Stimulated activated CD4-positive, alpha-beta T cell treated with anti-CD3 and anti-CD28 coated beads, Interleukin-2, amount 100 ng/mL, for 48 hours (primary cell): ENCODE results near the gene OXT.

ENCODE experiments used
- DNase-seq, 2 donors: peaks; one replicate each; pipeline ENCODE4 v3.0.0-alpha.2; 2020

The OXT gene

GRCh38 chr20:3088031-3088430, 16.6 kb downstream of the OXT start:
- no peak for DNase-seq

GRCh38 chr20:3090565-3090964, 19.1 kb downstream of the OXT start:
- no peak for DNase-seq

DNA sequence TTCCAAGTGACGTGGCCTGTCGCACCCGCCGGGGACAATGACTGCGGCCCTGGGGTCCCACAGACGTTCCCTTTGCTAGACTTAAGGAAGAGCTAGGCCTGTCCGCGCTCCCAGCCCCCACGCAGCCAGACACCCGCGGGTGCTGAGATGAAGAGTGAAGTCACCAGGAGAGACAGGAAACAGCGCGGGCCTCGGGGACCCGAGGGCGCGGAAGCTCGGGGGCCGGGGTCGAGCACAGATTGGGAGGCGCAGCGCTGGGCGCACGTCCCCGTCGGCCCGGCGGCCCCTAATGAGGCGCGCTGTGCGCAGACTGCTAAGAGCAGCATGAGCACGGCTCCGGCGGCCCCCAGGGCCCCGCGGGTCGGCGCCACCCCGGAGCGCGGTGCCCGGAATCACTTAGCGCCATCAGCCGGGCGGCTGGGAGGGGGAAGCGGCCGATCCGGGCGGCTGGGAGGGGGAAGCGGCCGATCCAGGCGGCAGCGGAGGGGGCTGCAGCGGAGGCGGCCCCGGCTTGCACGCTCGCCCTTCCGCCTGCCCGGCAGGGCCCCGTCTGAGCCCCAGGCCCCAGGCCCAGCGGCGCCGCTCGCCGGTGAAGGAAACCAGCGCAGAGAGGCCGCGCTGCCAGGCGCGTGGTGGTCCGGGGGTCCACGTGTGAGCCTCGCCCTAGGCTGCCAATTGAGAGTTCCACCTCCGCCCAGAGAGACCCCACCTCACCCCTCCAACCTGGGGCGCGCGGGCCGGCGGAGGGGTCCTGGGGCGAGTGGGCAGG, 21.4 kb downstream of the OXT start:
- peak in 1 of 2 donors; percentile 34 for DNase-seq

DNA sequence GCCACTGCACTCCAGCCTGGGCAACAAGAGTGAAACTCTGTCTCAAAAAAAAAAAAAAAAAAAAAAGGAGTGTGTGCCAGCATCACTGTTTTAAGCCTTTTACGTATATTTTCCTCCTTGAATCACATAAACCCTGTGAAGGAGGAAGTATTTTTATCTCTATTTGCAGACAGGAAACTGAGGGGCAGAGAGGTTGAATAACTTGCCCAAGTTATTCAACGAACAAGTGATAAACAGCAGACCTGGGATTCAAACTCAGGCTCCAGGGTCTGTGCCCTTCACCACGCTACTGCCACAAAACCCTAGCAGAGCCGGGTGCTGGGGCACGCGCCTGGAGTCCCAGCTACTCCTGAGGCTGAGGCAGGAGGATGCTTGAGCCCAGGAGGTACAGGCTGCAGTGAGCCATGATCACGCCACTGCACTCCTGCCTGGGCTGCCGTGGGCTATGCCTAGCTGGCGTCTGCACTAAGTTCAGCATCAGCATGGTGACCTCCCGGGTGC, 22.5 kb downstream of the OXT start:
- no peak for DNase-seq

DNA sequence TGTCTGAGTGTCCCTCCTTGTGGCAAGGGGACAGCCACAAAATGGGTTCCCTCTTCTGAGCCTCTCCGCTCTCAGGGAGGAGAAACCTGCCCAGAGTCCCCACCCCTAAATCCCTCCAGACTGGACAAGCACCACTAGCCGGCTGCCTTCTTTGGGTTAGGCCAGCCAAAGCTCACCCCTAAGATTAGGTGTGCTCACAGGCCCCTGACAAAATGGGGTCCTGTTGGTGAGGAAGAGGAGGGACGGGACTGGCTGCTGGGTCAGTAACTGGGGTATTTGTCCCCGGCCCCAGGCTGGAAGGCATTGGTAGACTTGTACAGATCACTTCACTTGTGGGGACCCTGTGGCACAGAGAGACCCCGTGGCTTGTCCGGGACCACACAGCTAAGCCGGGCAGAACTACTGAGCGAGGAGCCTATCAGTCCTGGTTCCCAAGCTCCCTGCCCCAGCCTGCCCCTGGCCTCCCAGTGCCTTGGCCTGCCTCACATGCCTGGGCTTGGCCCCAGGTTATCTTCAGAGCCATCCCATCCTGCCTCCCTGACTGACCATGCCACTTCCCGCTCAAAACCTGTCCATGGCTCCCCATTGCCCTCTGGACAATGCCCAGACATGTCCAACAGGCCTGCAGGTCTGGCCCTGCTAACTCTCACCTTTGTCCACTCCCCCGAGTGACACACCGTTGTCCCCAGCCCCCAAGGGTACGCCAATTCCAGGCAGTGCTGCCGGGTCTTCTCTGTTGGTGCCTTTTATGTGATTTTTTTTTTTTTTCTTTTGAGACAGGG, 23.6 kb downstream of the OXT start:
- no peak for DNase-seq

DNA sequence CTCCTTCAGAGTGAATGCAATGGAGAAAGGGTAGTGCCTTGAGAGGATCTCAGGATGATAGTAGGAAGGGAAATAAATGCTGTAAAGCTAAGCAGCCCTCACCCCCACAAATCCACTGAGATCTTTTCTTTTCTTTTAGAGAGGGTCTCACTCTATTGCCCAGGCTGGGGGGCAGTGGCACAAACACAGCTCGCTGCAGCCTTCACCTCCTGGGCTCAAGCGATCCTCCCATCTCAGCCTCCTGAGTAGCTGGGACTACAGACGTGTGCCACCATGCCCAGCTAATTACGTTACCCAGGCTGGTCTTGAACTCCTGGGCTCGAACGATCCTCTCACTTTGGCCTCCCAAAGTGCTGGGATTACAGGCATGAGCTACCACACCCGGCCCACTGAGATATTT, 29.1 kb downstream of the OXT start:
- DNase-seq = no peak

- DNase-seq = no peak
Measured at GRCh38 chr20:3101251-3101650, 29.8 kb downstream of the OXT start.

DNA sequence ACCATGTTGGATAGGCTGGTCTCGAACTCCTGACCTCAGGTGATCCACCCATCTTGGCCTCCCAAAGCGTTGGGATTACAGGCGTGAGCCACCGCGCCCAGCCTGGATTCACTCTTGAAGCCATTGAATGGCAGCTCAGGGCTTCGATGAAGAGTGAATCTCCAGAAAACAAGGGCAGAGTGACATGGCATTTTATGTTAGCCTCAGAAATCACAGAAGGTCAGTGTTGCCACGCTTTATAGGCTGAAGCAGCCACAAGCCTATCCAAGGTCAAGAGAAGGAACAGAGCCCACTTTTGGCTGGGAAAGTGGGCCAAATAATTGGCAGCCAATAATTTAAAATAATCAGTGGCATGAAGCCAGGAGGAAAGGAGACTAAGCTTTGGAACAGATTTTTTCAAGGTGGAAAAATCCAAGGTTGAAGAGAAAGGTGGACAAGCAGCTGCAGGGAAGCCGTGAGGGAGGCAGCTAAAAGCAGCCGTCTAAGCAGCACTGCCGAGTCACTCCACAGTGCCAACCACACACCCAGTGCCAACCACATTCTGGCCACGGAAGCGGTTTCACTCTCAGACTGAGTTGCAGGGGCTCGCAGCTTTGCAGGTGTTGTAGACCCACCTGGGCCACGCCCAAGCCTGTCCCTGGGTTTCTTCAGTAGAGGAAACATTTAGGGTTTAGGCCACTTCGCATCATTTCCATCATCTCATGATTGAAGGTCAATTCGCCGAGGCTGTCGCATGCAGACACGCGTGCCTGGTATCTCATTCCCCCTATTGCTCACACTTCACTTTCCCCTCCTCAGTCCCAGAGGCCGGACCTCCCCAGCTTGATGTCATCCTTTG, 30.5 kb downstream of the OXT start:
- DNase-seq = peak; percentile 50 to 57

- no peak for DNase-seq
Measured at GRCh38 chr20:3102575-3103368, 31.4 kb downstream of the OXT start.

DNA sequence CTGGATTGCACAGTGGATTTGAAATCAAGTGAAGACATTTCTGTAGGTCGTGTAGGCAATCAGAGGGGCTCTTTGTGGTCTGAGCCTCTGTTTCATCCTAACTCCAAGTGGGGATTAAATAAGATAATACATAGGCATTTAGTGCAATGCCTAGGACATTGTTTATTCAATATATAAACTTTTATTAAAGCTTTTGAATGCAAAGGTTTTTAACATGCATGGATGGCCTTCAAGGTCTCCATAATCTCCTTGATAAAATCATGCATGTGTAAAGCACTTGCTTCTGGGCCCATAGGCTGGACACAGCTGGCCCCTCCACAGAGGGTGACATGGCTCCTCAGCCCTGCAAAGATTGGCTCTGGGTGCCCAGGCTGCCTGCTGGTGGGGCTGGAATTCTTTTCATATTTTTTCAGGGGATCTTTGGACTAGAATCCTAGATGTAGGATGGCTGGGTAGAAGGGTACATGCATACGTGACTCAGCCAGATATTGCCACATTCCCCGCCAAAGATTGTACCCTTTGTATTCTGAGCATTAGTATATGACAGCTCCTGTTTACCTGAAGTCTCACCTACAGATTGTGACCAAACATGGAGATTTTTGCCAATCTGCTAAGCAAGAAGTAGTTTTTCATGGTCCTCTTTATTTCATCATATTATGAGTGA, 32.1 kb downstream of the OXT start:
- DNase-seq = no peak

GRCh38 chr20:3105256-3106137, 34.1 kb downstream of the OXT start:
- no peak for DNase-seq

DNA sequence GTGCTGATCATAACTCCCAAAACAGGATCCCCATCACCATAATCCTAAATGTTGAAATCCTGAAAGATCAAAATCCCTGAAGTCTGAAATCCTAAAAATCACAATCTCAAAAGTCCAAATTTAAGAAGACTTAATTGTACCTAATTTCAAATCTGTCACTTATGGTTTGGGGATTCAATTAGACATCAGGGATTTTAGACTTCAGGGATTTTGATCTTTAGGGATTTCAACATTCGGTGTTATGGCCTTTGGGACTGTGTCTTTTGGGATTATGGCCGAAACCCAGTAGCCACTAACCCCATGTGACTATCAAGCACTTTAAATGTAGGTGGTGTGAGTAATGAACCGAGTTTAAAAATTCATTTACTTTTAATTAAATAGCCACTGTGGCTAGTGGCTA, 34.8 kb downstream of the OXT start:
- no peak for DNase-seq

- DNase-seq = no peak
Measured at GRCh38 chr20:3106658-3107463, 35.4 kb downstream of the OXT start.

GRCh38 chr20:3107464-3108025, 36.1 kb downstream of the OXT start:
- DNase-seq = no peak

DNA sequence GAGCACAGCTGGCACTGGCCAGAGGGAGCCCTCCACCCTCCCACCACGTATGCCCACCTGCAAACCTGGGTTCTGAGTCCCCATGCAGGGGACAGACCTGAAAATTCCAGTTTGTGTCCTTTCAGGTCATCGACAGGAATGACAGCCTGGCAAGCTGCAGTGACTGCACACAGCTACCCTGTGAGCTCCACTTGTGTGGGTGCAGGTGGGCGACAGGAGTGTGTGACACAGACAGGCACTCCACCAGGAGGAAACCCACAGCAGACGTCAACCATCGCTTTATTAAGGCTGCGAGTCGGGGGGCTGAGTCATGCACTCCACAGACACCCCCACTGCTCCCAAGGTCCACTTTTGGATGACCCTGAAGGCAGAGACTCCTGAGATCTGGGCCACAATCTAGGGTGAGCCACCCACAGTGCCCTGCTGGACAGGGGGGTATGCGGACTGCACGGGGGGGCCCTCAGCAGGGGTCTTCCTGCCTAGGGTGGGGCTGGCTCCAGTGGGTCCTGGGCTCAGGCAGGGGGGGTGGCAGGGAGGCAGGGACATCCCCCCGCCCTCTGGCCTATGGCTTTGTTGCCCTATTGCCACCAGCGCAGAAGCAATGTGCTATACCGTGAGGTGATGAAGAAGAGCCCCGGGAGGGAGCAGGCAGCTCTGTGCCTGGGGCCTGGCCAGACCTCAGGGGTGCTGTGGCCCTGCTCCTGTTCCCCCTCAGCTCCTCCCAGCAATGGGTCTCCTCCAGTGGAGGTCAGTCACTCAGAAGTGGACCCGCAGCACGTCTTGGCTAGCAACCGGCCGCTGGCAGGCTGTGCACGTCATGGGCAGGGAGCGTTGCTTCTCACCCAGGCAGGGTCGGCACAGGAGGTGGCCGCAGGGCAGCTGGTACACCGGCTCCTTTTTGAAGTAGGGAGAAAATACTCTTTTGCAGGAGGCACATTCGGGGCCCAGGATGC, 38.2 kb downstream of the OXT start:
- DNase-seq = no peak

- DNase-seq = no peak
Measured at GRCh38 chr20:3111507-3111906, 40.1 kb downstream of the OXT start.

- no peak for DNase-seq
Measured at GRCh38 chr20:3111995-3112394, 40.6 kb downstream of the OXT start.
